Small intestine (tissue), 7 donors: ENCODE data around the gene RMRP. TPM values are rescaled to one million over a fixed set of nuclear protein-coding genes. Genes with fewer than 3 reads are reported as not detected.
A peak's percentile ranks its signal among the peaks of the same experiment; 100 is the strongest.

Experiments
- DNase-seq, 2 donors: peaks; one replicate each; pipeline versions ENCODE4 v3.0.0 to v3.0.0-alpha.2; 2013
- FAIRE-seq: peaks from 2 replicates; lab custom pipeline; 2012; peaks lifted over from hg19 to GRCh38; lab: Jason Lieb, UNC
- H3K27ac ChIP-seq, 3 donors: one replicate each; pipeline ENCODE4 v1.5.1; 2013; ENCODE audit warnings: low read length in 2 of 3, mild to moderate bottlenecking in 2 of 3, control low read depth in 1 of 3, inconsistent platforms in 1 of 3, low read depth in 1 of 3, moderate library complexity in 1 of 3
- H3K27me3 ChIP-seq, 3 donors: one replicate each; pipeline ENCODE4 v1.6.1; 2013; ENCODE audit warnings: low read length in 3 of 3, inconsistent platforms in 1 of 3; ENCODE audit not compliant: control insufficient read depth in 3 of 3, insufficient read depth in 3 of 3
- H3K36me3 ChIP-seq, 3 donors: one replicate each; pipeline ENCODE4 v1.6.1; 2013; ENCODE audit warnings: low read length in 3 of 3, inconsistent platforms in 1 of 3, low read depth in 1 of 3, mild to moderate bottlenecking in 1 of 3, moderate library complexity in 1 of 3; ENCODE audit not compliant: control insufficient read depth in 3 of 3, insufficient read depth in 2 of 3
- H3K4me1 ChIP-seq, 3 donors: one replicate each; pipeline ENCODE4 v1.6.1; 2013; ENCODE audit warnings: low read length in 2 of 3, inconsistent platforms in 1 of 3, low read depth in 1 of 3, mild to moderate bottlenecking in 1 of 3, moderate library complexity in 1 of 3; ENCODE audit not compliant: control insufficient read depth in 3 of 3, insufficient read depth in 2 of 3
- H3K4me3 ChIP-seq, 3 donors: one replicate each; pipeline ENCODE4 v1.5.1; 2013; ENCODE audit warnings: low read length in 3 of 3, control low read depth in 1 of 3, inconsistent platforms in 1 of 3, low read depth in 1 of 3, mild to moderate bottlenecking in 1 of 3, moderate library complexity in 1 of 3
- H3K9me3 ChIP-seq, 2 donors: one replicate each; pipeline ENCODE4 v1.6.1; 2013; ENCODE audit warnings: low read depth in 1 of 2, low read length in 1 of 2; ENCODE audit not compliant: control insufficient read depth in 2 of 2, insufficient read depth in 1 of 2
- WGBS, 3 donors: extraction: QIAGEN DNeasy Blood & Tissue Kit; methylation state at CpG; one replicate each; pipeline ENCODE4 v1.1.7; 2013; 5-methylcytosine and 5-hydroxymethylcytosine counted together
- polyA plus RNA-seq, 4 donors: library from polyadenylated mRNA; stranded (reverse) in 3 of 4; unstranded in 1 of 4; fragments of 200-250 nt in 3 of 4; fragments of 120-200 nt in 1 of 4; gene quantifications; one replicate each; pipeline versions ENCODE4 v1.2.1 to v1.2.3, GENCODE V29; 2013
- donor health status: healthy with polysubstance abuse.
- donor health status: control.
- donor health status: control.
- donor health status: Bipolar disorder and iron deficiency.
- donor health status: healthy.

RMRP gene
- polyA plus RNA-seq, 4 donors: 269 TPM; not detected in 3

DNA sequence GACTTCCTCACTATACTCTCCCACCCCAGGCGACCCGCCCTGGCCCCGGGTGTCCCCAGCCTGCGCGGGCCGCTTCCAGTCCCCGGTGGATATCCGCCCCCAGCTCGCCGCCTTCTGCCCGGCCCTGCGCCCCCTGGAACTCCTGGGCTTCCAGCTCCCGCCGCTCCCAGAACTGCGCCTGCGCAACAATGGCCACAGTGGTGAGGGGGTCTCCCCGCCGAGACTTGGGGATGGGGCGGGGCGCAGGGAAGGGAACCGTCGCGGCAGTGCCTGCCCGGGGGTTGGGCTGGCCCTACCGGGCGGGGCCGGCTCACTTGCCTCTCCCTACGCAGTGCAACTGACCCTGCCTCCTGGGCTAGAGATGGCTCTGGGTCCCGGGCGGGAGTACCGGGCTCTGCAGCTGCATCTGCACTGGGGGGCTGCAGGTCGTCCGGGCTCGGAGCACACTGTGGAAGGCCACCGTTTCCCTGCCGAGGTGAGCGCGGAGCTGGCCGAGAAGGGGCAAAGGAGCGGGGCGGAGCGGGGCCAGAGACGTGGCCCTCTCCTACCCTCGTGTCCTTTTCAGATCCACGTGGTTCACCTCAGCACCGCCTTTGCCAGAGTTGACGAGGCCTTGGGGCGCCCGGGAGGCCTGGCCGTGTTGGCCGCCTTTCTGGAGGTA, 18.0 kb upstream of the RMRP start:
- peaks cover 3 to 5% (median 3%) of the 10 kb centered on the region in 3 donors for H3K4me1 ChIP-seq
- peak overlapping the region in 2 of 3 donors; percentile 53 to 59 for H3K4me3 ChIP-seq
- no peaks in the 10 kb centered on the region for H3K9me3 ChIP-seq
- peak in 1 of 2 donors; percentile 64 for DNase-seq
- peaks cover 0 to 12% (median 0%) of the 10 kb centered on the region in 3 donors for H3K27me3 ChIP-seq
- FAIRE-seq: no peak
- 10 to 12% (median 10%) methylated on average over 44 to 51 of the region's 51 CpGs for WGBS, 3 donors
- H3K36me3 ChIP-seq: no peaks in the 10 kb centered on the region
- H3K27ac ChIP-seq: peak overlapping the region in 1 of 3 donors; percentile 14

- FAIRE-seq: no peak
These were observed 17.4 kb upstream of the RMRP start for GRCh38 chr9:35675204-35675603.

DNA sequence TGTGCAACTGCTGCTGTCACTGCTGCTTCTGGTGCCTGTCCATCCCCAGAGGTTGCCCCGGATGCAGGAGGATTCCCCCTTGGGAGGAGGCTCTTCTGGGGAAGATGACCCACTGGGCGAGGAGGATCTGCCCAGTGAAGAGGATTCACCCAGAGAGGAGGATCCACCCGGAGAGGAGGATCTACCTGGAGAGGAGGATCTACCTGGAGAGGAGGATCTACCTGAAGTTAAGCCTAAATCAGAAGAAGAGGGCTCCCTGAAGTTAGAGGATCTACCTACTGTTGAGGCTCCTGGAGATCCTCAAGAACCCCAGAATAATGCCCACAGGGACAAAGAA, 16.2 kb upstream of the RMRP start:
- Histone ChIP-seq H3K4me3 (no peak overlapping the region), H3K36me3 (no peaks in the 10 kb centered on the region), H3K27me3 (peaks cover 0 to 12% (median 0%) of the 10 kb centered on the region in 3 donors), H3K27ac (peak overlapping the region in 1 of 3 donors; percentile 48), H3K4me1 (peaks cover 3 to 16% (median 5%) of the 10 kb centered on the region in 3 donors), H3K9me3 (no peaks in the 10 kb centered on the region)
- no peak for FAIRE-seq
- WGBS, 3 donors: 11 to 59% (median 36%) methylated on average over 3 of the region's 3 CpGs
- no peak for DNase-seq

More at GRCh38 chr9:35675204-35675603, 17.4 kb upstream of the RMRP start:
- H3K36me3 ChIP-seq: no peaks in the 10 kb centered on the region
- peaks cover 0 to 12% (median 0%) of the 10 kb centered on the region in 3 donors for H3K27me3 ChIP-seq
- peak overlapping the region in 2 of 3 donors; percentile 53 to 59 for H3K4me3 ChIP-seq
- peak in 1 of 2 donors; percentile 51 for DNase-seq
- H3K9me3 ChIP-seq: no peaks in the 10 kb centered on the region
- peaks cover 3 to 5% (median 3%) of the 10 kb centered on the region in 3 donors for H3K4me1 ChIP-seq
- peak overlapping the region in 1 of 3 donors; percentile 27 for H3K27ac ChIP-seq
- WGBS, 3 donors: 3 to 30% (median 28%) methylated on average over 12 to 13 of the region's 13 CpGs

- Histone ChIP-seq H3K9me3 (no peaks in the 10 kb centered on the region), H3K27ac (peak within 1 kb of the TSS in 2 of 3 donors; percentile 24 to 48), H3K27me3 (peaks cover 0 to 12% (median 0%) of the 10 kb centered on the region in 3 donors), H3K4me1 (peaks cover 3 to 20% (median 5%) of the 10 kb centered on the region in 3 donors), H3K36me3 (no peaks in the 10 kb centered on the region), H3K4me3 (no peak within 1 kb of the TSS)
- DNase-seq: peak in 1 of 2 donors; percentile 79
- FAIRE-seq: no peak
- 12 to 49% (median 26%) methylated on average over 10 of the region's 10 CpGs for WGBS, 3 donors
These were observed 15.6 kb upstream of the RMRP start, which contains the start of gene CA9 for GRCh38 chr9:35673132-35674024. Gene CA9 (plus strand): TSS chr9:35673928. CDS start chr9:35673960, 32 bp downstream.

- peak; percentile 87 to 97 for DNase-seq
- no peak for FAIRE-seq
These were observed 11.7 kb upstream of the RMRP start for GRCh38 chr9:35669331-35670145.

GRCh38 chr9:35667939-35668338, 10.1 kb upstream of the RMRP start:
- Histone ChIP-seq H3K4me3 (no peak overlapping the region), H3K4me1 (peaks cover 0 to 26% (median 2%) of the 10 kb centered on the region in 3 donors), H3K9me3 (no peaks in the 10 kb centered on the region), H3K36me3 (no peaks in the 10 kb centered on the region), H3K27ac (no peak overlapping the region), H3K27me3 (no peaks in the 10 kb centered on the region)
- FAIRE-seq (no peak), DNase-seq (no peak)
- 90 to 96% (median 96%) methylated on average over 3 of the region's 3 CpGs for WGBS, 3 donors

More at GRCh38 chr9:35669331-35670145, 11.7 kb upstream of the RMRP start:
- H3K27ac ChIP-seq: peak overlapping the region; percentile 46 to 58 (median 51)
- H3K9me3 ChIP-seq: no peaks in the 10 kb centered on the region
- peaks cover 0 to 20% (median 5%) of the 10 kb centered on the region in 3 donors for H3K4me1 ChIP-seq
- no peak overlapping the region for H3K4me3 ChIP-seq
- H3K27me3 ChIP-seq: no peaks in the 10 kb centered on the region
- 37 to 60% (median 40%) methylated on average over 6 of the region's 6 CpGs for whole genome bisulfite sequencing, 3 donors
- H3K36me3 ChIP-seq: no peaks in the 10 kb centered on the region

GRCh38 chr9:35666549-35666948, 8.7 kb upstream of the RMRP start:
- 85 to 92% (median 87%) methylated on average over 5 of the region's 5 CpGs for WGBS, 3 donors
- no peaks in the 10 kb centered on the region for H3K27me3 ChIP-seq
- H3K4me1 ChIP-seq: peaks cover 0 to 27% (median 2%) of the 10 kb centered on the region in 3 donors
- no peak overlapping the region for H3K4me3 ChIP-seq
- DNase-seq (no peak), FAIRE-seq (no peak)
- H3K27ac ChIP-seq: no peak overlapping the region
- H3K9me3 ChIP-seq: no peaks in the 10 kb centered on the region
- peaks cover 0 to 8% (median 0%) of the 10 kb centered on the region in 3 donors for H3K36me3 ChIP-seq
